ENCODE data around the gene CHRNA5.
A peak's percentile ranks its signal among the peaks of the same experiment; 100 is the strongest.

Gene CHRNA5

DNA sequence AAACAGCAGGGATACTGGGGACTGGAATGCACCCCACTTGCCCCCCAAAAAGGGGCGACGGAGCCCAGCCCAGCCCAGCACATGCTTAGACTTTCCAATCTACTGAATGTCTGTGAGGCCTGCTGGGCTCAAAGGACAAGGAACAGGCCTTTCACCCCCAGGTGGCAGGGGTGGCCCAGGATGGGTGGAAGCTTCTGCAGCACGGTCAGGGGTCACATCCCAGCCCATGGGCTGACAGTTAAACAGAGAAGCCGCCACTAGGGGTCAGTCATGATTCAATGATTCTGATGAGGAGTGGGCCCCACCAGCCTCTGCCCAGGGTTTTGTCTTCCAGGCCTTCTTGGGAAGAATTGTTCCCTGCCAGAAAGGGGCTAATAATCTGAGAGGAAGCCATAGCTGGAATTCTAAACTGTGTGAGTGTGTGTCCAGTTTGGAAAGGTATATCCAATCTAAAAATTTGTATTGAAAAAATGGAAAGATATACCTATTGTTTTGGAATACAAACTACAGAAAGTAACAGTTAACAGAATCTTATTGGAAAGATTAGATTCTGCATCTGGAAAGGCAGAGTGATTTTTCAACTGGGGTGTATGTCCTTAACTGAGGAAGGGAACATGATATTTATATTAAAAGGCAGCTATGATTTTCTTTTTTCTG is 73.5 kb downstream of the CHRNA5 start:
- peak in 1 of 2 experiments; percentile 1 for DNase-seq (ENCODE audit: low read depth in 2 of 2)

DNA sequence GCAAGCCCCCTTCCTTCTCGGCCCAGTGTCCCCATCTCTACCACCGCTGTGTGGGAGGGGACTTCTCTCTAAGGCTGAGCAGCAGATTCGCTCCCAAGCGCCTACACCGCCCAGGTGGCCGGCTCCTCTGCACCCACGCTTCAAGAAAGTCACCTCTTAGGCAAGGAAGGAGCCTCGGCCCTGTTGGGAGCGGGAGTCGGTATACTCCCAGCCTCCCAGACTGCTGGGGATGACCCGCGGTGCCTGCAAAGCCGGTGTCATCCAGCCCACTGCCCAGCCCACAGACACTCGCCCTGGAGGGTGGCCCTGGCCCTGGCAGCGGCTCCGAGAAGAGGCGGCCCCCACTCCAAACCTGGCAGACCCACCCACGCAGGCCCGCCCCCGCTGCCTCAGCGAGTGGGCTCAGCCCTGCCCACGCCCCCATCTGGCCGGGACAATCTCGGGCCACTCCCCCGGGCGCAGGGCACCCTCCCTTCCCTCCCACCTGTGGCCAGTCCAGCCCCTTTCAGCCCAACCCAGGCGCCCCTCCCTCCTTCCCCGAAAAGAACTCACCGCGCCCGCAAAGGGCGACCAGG is 75.3 kb downstream of the CHRNA5 start:
- no peak for DNase-seq (ENCODE audit: low read depth in 2 of 2)

GRCh38 chr15:78641102-78641748 is 75.9 kb downstream of the CHRNA5 start, which contains the start of gene CHRNB4:
CHRNB4 (minus strand) TSS chr15:78641210; CDS start chr15:78641133, 77 bp downstream.
- DNase-seq (ENCODE audit: low read depth in 2 of 2): peak in 1 of 2 experiments; percentile 1

DNA sequence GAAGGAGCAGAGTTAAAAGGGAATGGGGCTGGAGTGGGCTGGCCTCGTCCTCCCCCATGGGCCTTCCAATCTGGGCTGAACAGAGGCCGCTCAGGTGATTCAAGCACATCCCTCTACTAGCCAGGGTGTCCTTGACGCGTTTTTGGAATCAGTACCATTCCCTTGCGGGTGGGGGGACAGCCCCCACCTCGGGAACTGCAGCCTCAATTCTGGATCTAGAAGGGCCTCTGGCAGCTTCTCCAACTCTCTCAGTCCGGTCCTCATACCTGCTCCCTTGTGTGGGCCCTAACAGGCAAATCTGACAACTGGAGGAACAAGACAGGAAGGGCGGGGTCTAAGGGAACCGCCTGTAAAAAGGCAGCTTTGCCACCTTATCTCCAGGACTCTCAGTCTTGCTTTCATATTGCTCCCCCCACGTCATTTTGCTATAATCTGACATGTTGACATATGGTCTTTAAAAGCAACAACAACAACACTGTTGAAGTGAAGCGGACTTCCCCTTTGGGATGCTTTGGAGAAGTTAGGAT is 76.5 kb downstream of the CHRNA5 start:
- no peak for DNase-seq (ENCODE audit: low read depth in 2 of 2)

DNA sequence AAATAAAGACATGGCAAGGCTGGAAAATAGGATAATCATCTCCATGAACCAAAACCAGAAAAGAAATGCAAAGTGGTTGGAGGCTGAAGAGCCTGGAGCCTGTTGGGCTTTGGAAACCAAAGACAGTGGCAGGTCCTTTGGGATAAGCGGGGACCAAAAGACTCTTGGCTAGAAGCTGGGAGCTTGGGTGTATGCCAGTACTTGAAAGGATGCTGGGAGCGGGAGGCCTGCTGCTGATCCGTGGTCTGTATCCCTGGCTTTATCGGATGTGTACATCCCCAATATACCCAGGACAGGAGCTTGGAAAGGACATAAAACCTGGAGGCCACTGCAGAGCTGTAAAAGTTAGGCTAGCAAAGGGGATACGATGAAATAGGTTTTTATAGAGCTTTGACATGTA is 77.0 kb downstream of the CHRNA5 start:
- DNase-seq (ENCODE audit: low read depth in 2 of 2): no peak
